Lower leg skin (tissue), 4 donors: ENCODE measurements around the gene EPM2A. TPM values are rescaled to one million over a fixed set of nuclear protein-coding genes. Genes with fewer than 3 reads are reported as not detected.
"Not testable (repeated sequence)": the region's sequence is repeated elsewhere in the genome, so short reads cannot be mapped to it uniquely, and the experiment has no call there.

Source experiments
- DNase-seq, 2 donors: peaks; one replicate each; pipeline ENCODE4 v3.0.0-alpha.2; 2019; ENCODE audit warnings: low spot score in 2 of 2
- H3K4me3 ChIP-seq: fragments of 200-600 bp; sonication (generic); 2 replicates; pipeline ENCODE4 v1.5.1; 2017; ENCODE audit warnings: mild to moderate bottlenecking, low read depth; ENCODE audit not compliant: poor library complexity, severe bottlenecking
- POLR2A ChIP-seq, 2 donors: fragments of 450-650 bp; IDR thresholded peaks; one replicate each; pipeline ENCODE4 v1.6.1; 2016 to 2017; ENCODE audit warnings: antibody characterized with exemption in 2 of 2, mild to moderate bottlenecking in 1 of 2, moderate library complexity in 1 of 2
- WGBS, 2 donors: methylation state at CpG; one replicate each; pipeline ENCODE4 v1.1.5; 2018; 5-methylcytosine and 5-hydroxymethylcytosine counted together
- intact Hi-C: fragments of 100-400 bp; cut with DNase I; formaldehyde crosslinking; loops from one replicate; pipeline ENCODE4 v1.15.0; 2023; ENCODE audit warnings: low total_unique reads
- total RNA-seq, 4 donors: library from RNA; depleted of rRNA; stranded (reverse); fragments of >200 nt; gene quantifications; one replicate each; pipeline ENCODE4 v1.1.0, GENCODE V29; 2016
- TF ChIP-seq, protein P1 (sequence below), 3 donors: fragments of 450-650 bp; IDR thresholded peaks; one replicate each; pipeline ENCODE4 v1.5.1; 2016; ENCODE audit warnings: antibody characterized with exemption in 3 of 3, mild to moderate bottlenecking in 3 of 3, moderate library complexity in 2 of 3

Gene EPM2A
- total RNA-seq, 4 donors from 2014 or later: 1.5 to 15.0 (median 7.1) TPM

DNA sequence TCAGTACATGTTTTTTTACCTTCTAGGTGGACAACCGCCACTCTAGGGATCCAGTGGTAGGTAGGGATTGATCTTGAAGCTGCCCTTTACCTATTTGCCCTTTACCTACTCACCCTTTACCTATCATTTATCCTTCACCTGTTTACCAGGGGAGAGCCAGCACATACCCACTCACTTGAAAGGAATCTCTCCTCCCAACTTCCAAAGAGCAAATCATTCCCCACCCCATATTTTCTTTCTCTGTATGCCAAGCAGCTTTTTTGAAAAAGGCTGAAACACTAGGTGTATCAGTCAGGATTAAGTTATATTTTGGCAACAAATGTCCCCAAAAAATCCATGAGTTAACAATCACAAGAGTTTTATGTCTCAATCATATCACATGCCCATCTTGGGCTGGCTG, 10.5 kb upstream of the EPM2A start:
- intact Hi-C loops: loop anchor here (10.0 kb wide), 1 partner anchor 59 kb away; no protein-coding TSS in a partner anchor
- no peak overlapping the region for H3K4me3 ChIP-seq
- no peak for TF ChIP-seq POLR2A (IDR thresholded peaks at IDR 0.05)
- TF ChIP-seq, protein P1, sequence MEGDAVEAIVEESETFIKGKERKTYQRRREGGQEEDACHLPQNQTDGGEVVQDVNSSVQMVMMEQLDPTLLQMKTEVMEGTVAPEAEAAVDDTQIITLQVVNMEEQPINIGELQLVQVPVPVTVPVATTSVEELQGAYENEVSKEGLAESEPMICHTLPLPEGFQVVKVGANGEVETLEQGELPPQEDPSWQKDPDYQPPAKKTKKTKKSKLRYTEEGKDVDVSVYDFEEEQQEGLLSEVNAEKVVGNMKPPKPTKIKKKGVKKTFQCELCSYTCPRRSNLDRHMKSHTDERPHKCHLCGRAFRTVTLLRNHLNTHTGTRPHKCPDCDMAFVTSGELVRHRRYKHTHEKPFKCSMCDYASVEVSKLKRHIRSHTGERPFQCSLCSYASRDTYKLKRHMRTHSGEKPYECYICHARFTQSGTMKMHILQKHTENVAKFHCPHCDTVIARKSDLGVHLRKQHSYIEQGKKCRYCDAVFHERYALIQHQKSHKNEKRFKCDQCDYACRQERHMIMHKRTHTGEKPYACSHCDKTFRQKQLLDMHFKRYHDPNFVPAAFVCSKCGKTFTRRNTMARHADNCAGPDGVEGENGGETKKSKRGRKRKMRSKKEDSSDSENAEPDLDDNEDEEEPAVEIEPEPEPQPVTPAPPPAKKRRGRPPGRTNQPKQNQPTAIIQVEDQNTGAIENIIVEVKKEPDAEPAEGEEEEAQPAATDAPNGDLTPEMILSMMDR (IDR thresholded peaks at IDR 0.05): no peak
- DNase-seq: no peak
- 88 to 96% methylated on average over 1 of the region's 1 CpG for WGBS, 2 donors

DNA sequence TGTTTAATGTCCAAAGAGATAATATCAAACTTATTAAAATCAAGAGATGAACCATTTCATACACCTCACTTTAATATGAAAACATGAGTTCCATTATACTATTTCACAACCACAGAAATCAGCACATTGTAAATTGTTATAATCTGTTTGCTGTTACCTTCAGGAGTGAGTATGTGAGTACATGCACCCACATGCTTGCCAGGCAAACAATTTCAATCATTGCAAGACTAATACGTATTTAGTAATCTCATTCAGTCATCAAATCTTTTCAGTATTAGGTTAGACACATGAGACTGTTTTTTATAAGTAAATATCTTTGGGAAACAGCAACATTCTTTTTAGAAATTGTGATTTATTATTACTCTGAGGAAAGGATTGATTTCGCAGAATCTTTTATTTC, 9.3 kb upstream of the EPM2A start:
- WGBS, 2 donors: 58 to 60% methylated on average over 2 of the region's 2 CpGs
- no peak overlapping the region for H3K4me3 ChIP-seq
- TF ChIP-seq, protein P1 (IDR thresholded peaks at IDR 0.05): no peak
- TF ChIP-seq POLR2A (IDR thresholded peaks at IDR 0.05): no peak
- no peak for DNase-seq
- intact Hi-C loops: loop anchor here (10.0 kb wide), 1 partner anchor 60 kb away; no protein-coding TSS in a partner anchor

DNA sequence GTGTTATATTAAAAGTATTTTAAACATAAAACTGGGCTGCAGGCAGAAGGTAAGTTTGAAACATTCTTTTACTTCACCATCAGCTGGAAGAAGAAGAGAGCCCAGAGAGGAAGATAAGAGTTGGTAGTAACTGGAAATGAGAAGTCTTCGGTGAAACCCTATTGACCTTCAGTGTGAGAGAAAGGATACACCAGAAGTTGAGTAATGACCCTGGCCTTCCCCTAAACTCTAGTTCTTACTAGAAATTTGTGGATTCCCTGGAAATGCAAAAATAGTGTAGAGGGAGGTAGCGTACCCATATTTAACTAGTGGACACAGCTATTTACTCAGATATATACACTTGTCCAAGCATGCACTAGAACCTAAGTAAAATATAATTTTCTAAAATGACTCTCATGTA, 8.0 kb upstream of the EPM2A start:
- 88 to 95% methylated on average over 2 of the region's 2 CpGs for WGBS, 2 donors
- DNase-seq: no peak
- H3K4me3 ChIP-seq: no peak overlapping the region
- no peak for TF ChIP-seq POLR2A (IDR thresholded peaks at IDR 0.05)
- TF ChIP-seq, protein P1 (IDR thresholded peaks at IDR 0.05): no peak
- intact Hi-C loops: loop anchor here (10.0 kb wide), 1 partner anchor 61 kb away; no protein-coding TSS in a partner anchor

DNA sequence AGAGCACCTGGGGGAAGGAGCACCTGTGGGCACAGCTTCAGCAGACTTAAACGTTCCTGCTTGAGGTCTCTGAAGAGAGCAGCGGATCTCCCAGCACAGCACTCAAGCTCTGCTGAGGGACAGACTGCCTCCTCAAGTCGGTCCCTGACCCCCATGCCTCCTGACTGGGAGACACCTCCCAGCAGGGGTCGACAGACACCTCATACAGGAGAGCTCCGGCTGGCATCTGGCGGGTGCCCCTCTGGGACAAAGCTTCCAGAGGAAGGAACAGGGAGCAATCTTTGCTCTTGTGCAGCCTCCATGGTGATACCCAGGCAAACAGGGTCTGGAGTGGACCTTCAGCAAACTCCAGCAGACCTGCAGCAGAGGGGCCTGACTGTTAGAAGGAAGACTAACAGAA, 7.2 kb upstream of the EPM2A start:
- 84 to 93% methylated on average over 5 to 6 of the region's 6 CpGs for WGBS, 2 donors
- H3K4me3 ChIP-seq, DNase-seq: not testable (repeated sequence)
- intact Hi-C loops: loop anchor here (10.0 kb wide), 1 partner anchor 62 kb away; no protein-coding TSS in a partner anchor

DNA sequence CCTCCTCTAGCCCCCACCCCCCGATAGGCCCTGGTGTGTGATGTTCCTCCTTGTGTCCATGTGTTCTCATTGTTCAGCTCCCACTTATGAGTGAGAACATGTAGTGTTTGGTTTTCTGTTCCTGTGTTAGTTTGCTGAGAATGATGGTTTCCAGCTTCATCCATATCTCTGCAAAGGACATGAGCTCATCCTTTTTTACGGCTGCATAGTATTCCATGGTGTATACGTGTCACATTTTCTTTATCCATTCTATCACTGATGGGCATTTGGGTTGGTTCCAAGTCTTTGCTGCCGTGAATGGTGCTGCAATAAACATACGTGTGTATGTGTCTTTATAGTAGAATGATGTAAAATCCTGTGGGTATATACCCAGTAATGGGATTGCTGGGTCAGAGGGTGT, 4.4 kb upstream of the EPM2A start:
- not testable (repeated sequence) for DNase-seq, H3K4me3 ChIP-seq
- intact Hi-C loops: loop anchor here (10.0 kb wide), 1 partner anchor 65 kb away; no protein-coding TSS in a partner anchor
- WGBS, 2 donors: 91 to 92% methylated on average over 5 of the region's 5 CpGs

DNA sequence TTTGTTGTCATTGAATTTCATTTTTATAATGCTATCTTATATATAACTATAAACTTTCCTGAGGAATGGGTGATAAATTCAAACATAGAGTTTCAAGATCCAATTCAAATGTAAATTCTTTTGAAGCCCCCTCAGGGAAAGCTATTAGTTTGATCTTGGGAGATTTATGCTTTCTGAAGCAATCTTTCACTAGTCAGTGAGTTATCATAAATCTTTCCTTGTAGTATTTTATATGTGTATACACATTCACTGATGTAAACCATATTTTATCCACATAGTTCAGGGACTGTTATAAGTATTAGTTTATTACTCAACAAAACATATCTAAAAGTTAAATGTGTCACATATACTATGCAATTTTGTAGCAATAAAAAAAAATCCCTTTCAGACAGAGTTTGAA, 2.9 kb upstream of the EPM2A start:
- TF ChIP-seq POLR2A (IDR thresholded peaks at IDR 0.05): no peak
- TF ChIP-seq, protein P1 (IDR thresholded peaks at IDR 0.05): no peak
- H3K4me3 ChIP-seq: no peak overlapping the region
- DNase-seq: no peak
- intact Hi-C loops: no loop called here

DNA sequence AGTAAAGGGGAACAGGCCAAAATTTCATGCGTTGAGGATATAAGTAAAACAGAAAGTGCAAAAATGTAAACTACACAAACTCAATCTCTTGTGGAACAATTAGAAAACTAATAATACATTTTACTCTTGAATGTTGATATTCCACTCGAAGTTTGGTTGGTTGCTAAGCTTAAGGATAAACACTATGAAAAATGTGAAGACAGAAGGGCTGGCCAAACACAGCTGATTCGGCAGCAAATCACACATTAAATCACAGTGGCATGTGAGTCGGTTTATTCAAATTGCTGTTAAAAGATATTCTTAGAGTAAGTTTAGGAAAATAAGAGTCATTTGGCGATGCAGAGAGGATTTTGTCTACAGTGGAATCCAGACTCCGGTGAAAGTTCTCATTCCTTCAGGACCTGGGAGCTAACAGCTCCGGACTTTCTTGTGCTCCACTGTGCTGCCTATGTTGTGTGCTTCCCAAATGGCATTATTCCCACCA, 1.4 kb upstream of the EPM2A start:
- WGBS, 2 donors: 34 to 52% methylated on average over 7 of the region's 7 CpGs
- intact Hi-C loops: no loop called here
- no peak for DNase-seq
- TF ChIP-seq, protein P1 (IDR thresholded peaks at IDR 0.05): no peak
- TF ChIP-seq POLR2A (IDR thresholded peaks at IDR 0.05): no peak
- no peak overlapping the region for H3K4me3 ChIP-seq
